WERI-Rb-1 (cell line): Measurements from ENCODE around the gene MYO1F.
A peak's percentile ranks its signal among the peaks of the same experiment; 100 is the strongest.

ENCODE experiments used
- DNase-seq: peaks from one replicate; pipeline ENCODE4 v3.0.0-alpha.2; 2020
- H3K27ac ChIP-seq: fragments of 250-450 bp; sonication (Bioruptor Pico); 2 replicates; pipeline ENCODE4 v1.5.1; 2020; ENCODE audit warnings: mild to moderate bottlenecking, moderate library complexity
- H3K27me3 ChIP-seq: fragments of 250-450 bp; sonication (Bioruptor Pico); 2 replicates; pipeline ENCODE4 v1.5.1; 2021; ENCODE audit warnings: mild to moderate bottlenecking, low read depth, moderate library complexity; ENCODE audit not compliant: insufficient read depth, severe bottlenecking
- H3K36me3 ChIP-seq: fragments of 250-450 bp; sonication (Bioruptor Pico); 2 replicates; pipeline ENCODE4 v1.5.1; 2020; ENCODE audit warnings: mild to moderate bottlenecking, moderate library complexity
- H3K4me3 ChIP-seq: 2 replicates; pipeline ENCODE4 v1.5.1; 2011; ENCODE audit warnings: low read depth, mild to moderate bottlenecking, control low read depth, low read length
- H3K9me3 ChIP-seq: fragments of 250-450 bp; sonication (Bioruptor Pico); 2 replicates; pipeline ENCODE4 v1.5.1; 2021; ENCODE audit warnings: mild to moderate bottlenecking, moderate library complexity; ENCODE audit not compliant: severe bottlenecking
- TF ChIP-seq, protein P1 (sequence below): IDR thresholded peaks from 2 replicates; pipeline ENCODE4 v1.5.1; 2011; ENCODE audit warnings: low read depth, mild to moderate bottlenecking, control low read depth, inconsistent platforms, low read length

Gene MYO1F

DNA sequence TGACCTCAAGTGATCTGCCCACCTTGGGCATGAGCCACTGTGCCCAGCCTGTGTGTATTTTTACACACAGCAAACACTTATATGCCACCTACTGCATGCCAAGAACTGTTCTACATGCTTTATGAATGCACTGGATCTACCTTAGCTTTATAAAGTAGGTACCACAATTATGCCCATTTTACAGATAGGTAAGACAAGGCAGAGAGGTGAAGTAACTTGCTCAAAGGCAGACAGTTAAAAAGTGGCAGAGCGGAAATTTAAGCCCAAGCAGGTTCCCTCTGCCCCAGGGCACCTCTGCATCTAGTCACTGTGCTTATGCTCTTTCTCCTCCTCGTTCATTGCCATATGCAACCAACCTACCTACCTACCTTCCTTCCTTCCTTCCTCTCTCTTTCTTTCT, 22.8 kb upstream of the MYO1F start:
- Histone ChIP-seq H3K36me3 (no peaks in the 10 kb centered on the region), H3K9me3 (no peaks in the 10 kb centered on the region), H3K4me3 (no peak overlapping the region), H3K27ac (no peak overlapping the region), H3K27me3 (no peaks in the 10 kb centered on the region)
- TF ChIP-seq, protein P1, sequence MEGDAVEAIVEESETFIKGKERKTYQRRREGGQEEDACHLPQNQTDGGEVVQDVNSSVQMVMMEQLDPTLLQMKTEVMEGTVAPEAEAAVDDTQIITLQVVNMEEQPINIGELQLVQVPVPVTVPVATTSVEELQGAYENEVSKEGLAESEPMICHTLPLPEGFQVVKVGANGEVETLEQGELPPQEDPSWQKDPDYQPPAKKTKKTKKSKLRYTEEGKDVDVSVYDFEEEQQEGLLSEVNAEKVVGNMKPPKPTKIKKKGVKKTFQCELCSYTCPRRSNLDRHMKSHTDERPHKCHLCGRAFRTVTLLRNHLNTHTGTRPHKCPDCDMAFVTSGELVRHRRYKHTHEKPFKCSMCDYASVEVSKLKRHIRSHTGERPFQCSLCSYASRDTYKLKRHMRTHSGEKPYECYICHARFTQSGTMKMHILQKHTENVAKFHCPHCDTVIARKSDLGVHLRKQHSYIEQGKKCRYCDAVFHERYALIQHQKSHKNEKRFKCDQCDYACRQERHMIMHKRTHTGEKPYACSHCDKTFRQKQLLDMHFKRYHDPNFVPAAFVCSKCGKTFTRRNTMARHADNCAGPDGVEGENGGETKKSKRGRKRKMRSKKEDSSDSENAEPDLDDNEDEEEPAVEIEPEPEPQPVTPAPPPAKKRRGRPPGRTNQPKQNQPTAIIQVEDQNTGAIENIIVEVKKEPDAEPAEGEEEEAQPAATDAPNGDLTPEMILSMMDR: no peak
- DNase-seq: no peak

- H3K4me3 ChIP-seq: no peak overlapping the region
- peaks cover 6% of the 10 kb centered on the region for H3K27me3 ChIP-seq
- TF ChIP-seq, protein P1: no peak
- no peak for DNase-seq
- H3K36me3 ChIP-seq: no peaks in the 10 kb centered on the region
- H3K9me3 ChIP-seq: no peaks in the 10 kb centered on the region
- H3K27ac ChIP-seq: no peak overlapping the region
Measured at GRCh38 chr19:8596168-8596567, 18.9 kb upstream of the MYO1F start.

- H3K36me3 ChIP-seq: no peaks in the 10 kb centered on the region
- no peak overlapping the region for H3K4me3 ChIP-seq
- DNase-seq: no peak
- TF ChIP-seq, protein P1: no peak
- peaks cover 6% of the 10 kb centered on the region for H3K27me3 ChIP-seq
- no peak overlapping the region for H3K27ac ChIP-seq
- H3K9me3 ChIP-seq: no peaks in the 10 kb centered on the region
Measured at GRCh38 chr19:8595651-8596050, 18.4 kb upstream of the MYO1F start.

- TF ChIP-seq, protein P1: peak; percentile 47
- Histone ChIP-seq H3K36me3 (no peaks in the 10 kb centered on the region), H3K4me3 (no peak overlapping the region), H3K9me3 (no peaks in the 10 kb centered on the region), H3K27me3 (peaks cover 6% of the 10 kb centered on the region), H3K27ac (no peak overlapping the region)
- DNase-seq: no peak
Measured at GRCh38 chr19:8593931-8594330, 16.7 kb upstream of the MYO1F start.

DNA sequence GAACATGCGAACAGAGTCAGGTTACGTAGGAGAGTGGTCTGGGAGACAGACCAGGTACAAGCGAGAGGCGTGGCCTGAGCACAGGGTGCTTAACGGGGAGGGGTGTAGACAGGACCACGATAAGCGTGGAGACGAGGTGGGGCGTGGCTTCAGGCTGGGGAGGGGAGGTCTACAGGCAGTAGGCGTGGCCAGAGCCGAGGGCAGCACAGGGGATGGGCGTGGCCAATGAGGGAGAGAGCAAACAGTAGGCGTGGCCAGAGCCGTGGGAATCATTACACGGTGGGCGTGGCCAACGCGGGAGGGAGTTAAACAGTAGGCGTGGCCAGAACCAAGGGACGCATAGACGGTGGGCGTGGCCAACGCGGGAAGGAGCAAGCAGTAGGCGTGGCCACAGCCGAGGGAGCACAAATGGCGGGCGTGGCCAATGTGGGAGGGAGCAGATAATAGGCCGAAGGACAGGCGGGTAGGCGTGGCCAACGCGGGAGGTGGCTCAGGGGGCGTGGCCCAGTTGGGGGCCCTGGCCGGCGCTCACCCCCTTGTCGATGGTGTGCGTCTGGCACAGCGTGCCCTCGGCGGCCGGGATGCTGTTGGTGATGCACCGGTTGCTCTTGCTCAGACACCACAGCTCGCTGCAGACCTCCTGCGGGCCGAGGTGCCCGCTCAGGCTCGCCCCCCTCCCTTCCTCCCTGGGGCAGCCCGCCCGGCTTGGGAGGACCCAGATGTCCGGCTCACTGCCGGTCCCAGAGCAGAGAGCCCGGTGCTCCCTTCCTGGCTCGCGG, 15.2 kb upstream of the MYO1F start:
- Histone ChIP-seq H3K27me3 (peaks cover 6% of the 10 kb centered on the region), H3K9me3 (no peaks in the 10 kb centered on the region), H3K27ac (no peak overlapping the region), H3K36me3 (no peaks in the 10 kb centered on the region), H3K4me3 (peak overlapping the region; percentile 37)
- TF ChIP-seq, protein P1: no peak
- DNase-seq: peak; percentile 96
